Activated CD8-positive, alpha-beta T cell treated with anti-CD3 and anti-CD28 coated beads for 36 hours (primary cell): Measurements from ENCODE around the gene TLNRD1. TPM values are rescaled to one million over a fixed set of nuclear protein-coding genes. Genes with fewer than 3 reads are reported as not detected.

Experiments used
- ATAC-seq: fragments of 200-7000 bp; cut with Tn5 transposase; one replicate; pipeline ENCODE4 v1.10.0; 2021; ENCODE audit warnings: mild to moderate bottlenecking, moderate library complexity
- CTCF ChIA-PET: fragments of 350-600 bp; sonication (Branson Sonifier 250); formaldehyde crosslinking; loops from one replicate; lab custom pipeline; 2021; ENCODE audit warnings: antibody characterized with exemption; lab: Charles Lee
- POLR2A ChIA-PET: fragments of 350-600 bp; sonication (Branson Sonifier 250); formaldehyde crosslinking; loops from one replicate; lab custom pipeline; 2021; ENCODE audit warnings: antibody characterized with exemption; lab: Charles Lee
- DNase-seq: peaks from one replicate; pipeline ENCODE4 v3.0.0-alpha.2; 2020
- H3K27ac Mint-ChIP-seq: one replicate; pipeline ENCODE4 v1.8.0; 2021; ENCODE audit warnings: mild to moderate bottlenecking, mixed read lengths
- H3K27me3 Mint-ChIP-seq: one replicate; pipeline ENCODE4 v1.8.0; 2021; ENCODE audit warnings: mixed read lengths
- H3K36me3 Mint-ChIP-seq: one replicate; pipeline ENCODE4 v1.8.0; 2021; ENCODE audit warnings: low read depth, mixed read lengths
- H3K4me1 Mint-ChIP-seq: one replicate; pipeline ENCODE4 v1.8.0; 2021; ENCODE audit warnings: low read depth, mixed read lengths
- H3K4me3 Mint-ChIP-seq: one replicate; pipeline ENCODE4 v1.8.0; 2021; ENCODE audit warnings: mild to moderate bottlenecking, moderate library complexity, mixed read lengths
- H3K9me3 Mint-ChIP-seq: one replicate; pipeline ENCODE4 v1.8.0; 2021; ENCODE audit warnings: mixed read lengths
- CTCF ChIP-seq: fragments of 200-600 bp; IDR thresholded peaks from one replicate; pipeline ENCODE4 v1.8.0; 2022; ENCODE audit warnings: antibody characterized with exemption, mild to moderate bottlenecking
- intact Hi-C: fragments of 100-400 bp; cut with micrococcal nuclease; formaldehyde crosslinking; loops from one replicate; pipeline ENCODE4 v1.10.0; 2022
- total RNA-seq, 2 experiments: library from RNA; stranded (reverse); gene quantifications; one replicate each; pipeline ENCODE4 v1.2.3, GENCODE V29; 2021

TLNRD1 gene
- total RNA-seq, 2 experiments from 2014 or later, result 19.3 to 20.1 TPM

DNA sequence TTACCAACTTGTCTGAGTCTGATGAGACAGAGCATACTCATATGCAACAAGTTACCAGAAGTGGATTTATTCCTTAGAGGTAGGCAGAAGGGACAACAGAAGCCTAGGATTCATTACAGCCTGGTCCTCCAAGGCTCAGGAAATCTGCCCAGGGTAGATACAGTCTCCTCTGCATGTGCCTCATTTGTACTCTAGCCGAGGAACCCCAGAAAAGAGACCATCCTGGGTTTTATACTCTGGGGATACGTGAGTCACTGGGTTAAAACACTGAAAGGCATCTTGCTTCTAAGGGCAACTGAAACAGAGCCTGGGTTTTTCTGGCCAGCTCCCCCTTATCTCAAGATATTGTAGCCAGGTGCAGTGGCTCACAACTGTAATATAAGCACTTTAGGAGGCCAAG lies 45.6 kb downstream of the TLNRD1 start:
- no peak overlapping the region for H3K4me3 Mint-ChIP-seq
- H3K27ac Mint-ChIP-seq, result no peak overlapping the region
- H3K36me3 Mint-ChIP-seq, result no peaks in the 10 kb centered on the region
- no peak for TF ChIP-seq CTCF
- ChIA-PET CTCF (interaction anchor here (1.6 kb wide), 1 partner anchor 22 kb away, joined by 5 read pairs; no protein-coding TSS in a partner anchor), POLR2A (no interaction called here)
- peaks cover 5% of the 10 kb centered on the region for H3K9me3 Mint-ChIP-seq
- intact Hi-C loops, result no loop called here
- H3K4me1 Mint-ChIP-seq, result peaks cover 2% of the 10 kb centered on the region
- DNase-seq (no peak), ATAC-seq (no peak)
- H3K27me3 Mint-ChIP-seq, result no peaks in the 10 kb centered on the region

DNA sequence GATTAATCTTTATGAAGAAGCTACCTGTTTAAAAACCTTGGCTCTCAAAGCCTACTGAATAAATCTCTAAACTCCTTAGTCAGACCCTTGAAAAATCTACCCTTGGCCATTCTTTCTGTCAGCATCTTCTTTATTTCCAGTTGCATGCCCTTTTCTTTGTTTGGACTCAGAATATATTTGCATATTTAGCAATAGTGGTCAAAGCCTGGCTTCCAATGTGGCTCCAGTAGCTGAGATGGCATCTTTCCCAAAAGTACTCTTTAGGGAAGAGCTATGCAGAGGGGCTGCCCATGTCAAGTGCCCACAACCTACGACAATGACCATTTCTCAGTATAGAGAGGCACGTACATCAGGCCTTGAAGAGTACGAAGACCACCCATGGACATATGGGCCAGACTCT lies 47.2 kb downstream of the TLNRD1 start:
- no peak for TF ChIP-seq CTCF
- ATAC-seq (no peak), DNase-seq (no peak)
- Mint-ChIP-seq H3K27me3 (no peaks in the 10 kb centered on the region), H3K4me1 (peaks cover 2% of the 10 kb centered on the region), H3K27ac (no peak overlapping the region), H3K9me3 (peaks cover 5% of the 10 kb centered on the region), H3K4me3 (no peak overlapping the region), H3K36me3 (no peaks in the 10 kb centered on the region)
- intact Hi-C loops, result no loop called here
- ChIA-PET POLR2A (no interaction called here), CTCF (interaction anchor here (1.0 kb wide), 1 partner anchor 78 kb away, joined by 3 read pairs; no protein-coding TSS in a partner anchor)

- intact Hi-C loops, result no loop called here
- ChIA-PET POLR2A (no interaction called here), CTCF (no interaction called here)
- no peak for DNase-seq
- H3K4me3 Mint-ChIP-seq, result no peak overlapping the region
- no peak for ATAC-seq
- peaks cover 5% of the 10 kb centered on the region for H3K9me3 Mint-ChIP-seq
- H3K27me3 Mint-ChIP-seq, result no peaks in the 10 kb centered on the region
- H3K27ac Mint-ChIP-seq, result no peak overlapping the region
- no peaks in the 10 kb centered on the region for H3K36me3 Mint-ChIP-seq
- peaks cover 2% of the 10 kb centered on the region for H3K4me1 Mint-ChIP-seq
- no peak for TF ChIP-seq CTCF
These were observed 49.1 kb downstream of the TLNRD1 start for GRCh38 chr15:81049835-81050234.

DNA sequence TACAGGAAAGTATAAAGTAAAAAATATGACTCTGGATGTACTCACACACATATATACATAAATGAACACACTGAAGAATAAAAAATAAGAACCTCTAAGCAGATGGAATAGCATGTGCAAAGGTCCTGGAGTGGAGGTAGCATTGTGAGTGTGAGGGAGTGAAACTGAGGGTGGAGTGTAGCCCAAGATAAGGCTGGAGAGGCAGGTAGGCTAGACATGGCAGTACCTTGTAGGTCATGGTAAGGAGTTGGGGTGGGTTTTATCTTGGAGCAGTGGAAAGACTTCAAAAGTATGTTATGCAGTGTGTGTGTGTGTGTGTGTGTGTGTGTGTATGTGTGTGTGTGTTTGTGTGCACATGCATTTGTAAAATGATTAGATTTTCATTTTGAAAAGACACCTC lies 49.5 kb downstream of the TLNRD1 start:
- Mint-ChIP-seq H3K4me1 (peaks cover 2% of the 10 kb centered on the region), H3K9me3 (peaks cover 5% of the 10 kb centered on the region), H3K27ac (no peak overlapping the region), H3K27me3 (no peaks in the 10 kb centered on the region), H3K36me3 (no peaks in the 10 kb centered on the region), H3K4me3 (no peak overlapping the region)
- ATAC-seq, result no peak
- ChIA-PET POLR2A (no interaction called here), CTCF (no interaction called here)
- TF ChIP-seq CTCF, result no peak
- intact Hi-C loops, result no loop called here
- DNase-seq, result no peak

DNA sequence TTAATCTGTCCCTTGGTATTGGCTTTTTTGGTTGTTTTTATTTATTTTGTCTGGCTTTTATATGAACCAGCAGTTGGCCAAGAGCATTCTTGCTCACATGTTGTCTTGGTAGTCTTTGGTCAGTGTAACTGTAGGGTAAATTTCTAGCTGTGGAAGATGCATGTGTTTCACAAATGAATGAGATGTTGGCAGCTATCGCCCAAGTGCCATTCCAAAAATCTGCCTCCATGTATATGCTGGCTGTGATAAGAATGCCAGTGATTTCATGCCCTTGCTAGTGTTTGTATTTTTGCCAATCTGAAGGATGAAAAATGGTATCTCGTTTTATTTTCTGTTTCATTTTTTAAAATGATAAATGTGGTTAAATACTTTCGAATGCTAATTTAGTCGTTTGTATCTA lies 50.1 kb downstream of the TLNRD1 start:
- no peak overlapping the region for H3K4me3 Mint-ChIP-seq
- H3K9me3 Mint-ChIP-seq, result peaks cover 3% of the 10 kb centered on the region
- no peak for TF ChIP-seq CTCF
- no peak for ATAC-seq
- no peaks in the 10 kb centered on the region for H3K36me3 Mint-ChIP-seq
- CTCF ChIA-PET, result no interaction called here
- peaks cover 2% of the 10 kb centered on the region for H3K4me1 Mint-ChIP-seq
- intact Hi-C loops, result no loop called here
- H3K27ac Mint-ChIP-seq, result no peak overlapping the region
- DNase-seq, result no peak
- H3K27me3 Mint-ChIP-seq, result no peaks in the 10 kb centered on the region
- POLR2A ChIA-PET, result interaction anchor here (0.9 kb wide), 1 partner anchor 14 kb away, joined by 4 read pairs; no protein-coding TSS in a partner anchor
